HepG2 (cell line): ENCODE measurements around the gene MOGAT3. TPM values are rescaled to one million over a fixed set of nuclear protein-coding genes. Genes with fewer than 3 reads are reported as not detected.

ENCODE experiments used
- ARID5B ChIP-seq: IDR thresholded peaks from 2 replicates; pipeline ENCODE4 v1.4.0; 2020; ENCODE audit warnings: mild to moderate bottlenecking, missing genetic modification reagents
- CHD2 ChIP-seq: IDR thresholded peaks from 2 replicates; pipeline ENCODE4 v1.6.1; 2011; ENCODE audit warnings: low read depth, low read length, improper control_type of control experiment
- DMTF1 ChIP-seq: sonication (generic); formaldehyde crosslinking; IDR thresholded peaks from 2 replicates; pipeline ENCODE4 v1.4.0; 2020; ENCODE audit warnings: mild to moderate bottlenecking, missing genetic modification reagents
- DNMT1 ChIP-seq: sonication (generic); formaldehyde crosslinking; IDR thresholded peaks from 2 replicates; pipeline ENCODE4 v1.5.1; 2020; ENCODE audit warnings: mild to moderate bottlenecking, missing genetic modification reagents
- ETV5 ChIP-seq: IDR thresholded peaks from 2 replicates; pipeline ENCODE4 v1.6.1; 2018; ENCODE audit warnings: missing biosample characterization, missing genetic modification reagents, inconsistent platforms, borderline replicate concordance
- ETV6 ChIP-seq: sonication (generic); formaldehyde crosslinking; conservative IDR thresholded peaks from 2 replicates; pipeline ENCODE4 v1.4.0; 2020; ENCODE audit warnings: missing genetic modification reagents
- GZF1 ChIP-seq: sonication (generic); formaldehyde crosslinking; IDR thresholded peaks from 2 replicates; pipeline ENCODE4 v1.5.1; 2020; ENCODE audit warnings: mild to moderate bottlenecking, missing genetic modification reagents
- IKZF4 ChIP-seq: sonication (generic); formaldehyde crosslinking; IDR thresholded peaks from 2 replicates; pipeline ENCODE4 v1.5.1; 2020; ENCODE audit warnings: borderline replicate concordance, mild to moderate bottlenecking, low read depth, missing genetic modification reagents; ENCODE audit errors: not compliant biosample characterization
- ISL2 ChIP-seq: sonication (generic); formaldehyde crosslinking; IDR thresholded peaks from 2 replicates; pipeline ENCODE4 v1.5.0; 2020; ENCODE audit warnings: missing genetic modification reagents
- JUNB ChIP-seq: sonication (generic); formaldehyde crosslinking; IDR thresholded peaks from 2 replicates; pipeline ENCODE4 v1.8.0; 2022; ENCODE audit warnings: missing genetic modification reagents, mild to moderate bottlenecking, borderline replicate concordance
- NRL ChIP-seq: sonication (generic); formaldehyde crosslinking; IDR thresholded peaks from 2 replicates; pipeline ENCODE4 v1.5.0; 2020; ENCODE audit warnings: missing genetic modification reagents, mild to moderate bottlenecking, moderate library complexity, borderline replicate concordance
- SMAD9 ChIP-seq: sonication (generic); formaldehyde crosslinking; IDR thresholded peaks from 2 replicates; pipeline ENCODE4 v1.5.1; 2020; ENCODE audit warnings: mild to moderate bottlenecking, missing genetic modification reagents
- SRF ChIP-seq: IDR thresholded peaks from 2 replicates; pipeline ENCODE4 v1.6.1; 2011; ENCODE audit warnings: mild to moderate bottlenecking, low read depth, low read length, moderate library complexity
- THAP8 ChIP-seq: sonication (generic); formaldehyde crosslinking; IDR thresholded peaks from 2 replicates; pipeline ENCODE4 v1.5.1; 2020; ENCODE audit warnings: missing genetic modification reagents, mild to moderate bottlenecking, borderline replicate concordance
- ZC3H13 ChIP-seq: sonication (generic); formaldehyde crosslinking; IDR thresholded peaks from 2 replicates; pipeline ENCODE4 v1.8.1; 2023; ENCODE audit warnings: mild to moderate bottlenecking, missing genetic modification reagents, moderate library complexity
- ZNF451 ChIP-seq: sonication (generic); formaldehyde crosslinking; IDR thresholded peaks from 2 replicates; pipeline ENCODE4 v1.5.0; 2020; ENCODE audit warnings: mild to moderate bottlenecking, missing genetic modification reagents
- ZNF646 ChIP-seq: sonication (generic); formaldehyde crosslinking; IDR thresholded peaks from 2 replicates; pipeline ENCODE4 v1.9.0; 2021; ENCODE audit warnings: mild to moderate bottlenecking, missing genetic modification reagents
- polyA plus RNA-seq, 8 experiments: library from polyadenylated mRNA; depleted of rRNA in 3 of 8; stranded (reverse) in 7 of 8; unstranded in 1 of 8; fragments of >200 nt; fragmentation: Illumina TruSeq in 4 of 8; extraction: Trizol in 4 of 8; gene quantifications; 2 replicates each; pipeline versions ENCODE4 v1.2.1 to v1.2.3, GENCODE V29; 2011 to 2016; ENCODE audit warnings: low read depth in 4 of 8, missing spikeins in 1 of 8, mixed read lengths in 1 of 8; ENCODE audit not compliant: insufficient read depth in 1 of 8
- total RNA-seq, 5 experiments: library from RNA; depleted of rRNA; stranded (reverse); fragments of >200 nt; fragmentation: Illumina TruSeq; extraction: Trizol; gene quantifications; 2 replicates each; pipeline ENCODE4 v1.2.3, GENCODE V29; 2016; ENCODE audit warnings: low read depth in 1 of 5

The MOGAT3 gene
- total and polyA plus RNA-seq, 2 of the 13 experiments (the other 11 are each of a cell fraction or from before 2014, with no cell fraction given): 22.5 to 30.5 TPM

GRCh38 chr7:101245147-101245668, 44.4 kb upstream of the MOGAT3 start (continued):
- TF ChIP-seq DMTF1 (CRISPR knock-in tag) (no peak), NRL (no peak), JUNB (no peak), SRF (no peak), SMAD9 (no peak), THAP8 (CRISPR knock-in tag) (no peak), DNMT1 (no peak), ZNF451 (CRISPR knock-in tag) (no peak), IKZF4 (CRISPR knock-in tag) (no peak), ETV6 (CRISPR knock-in tag) (0 out of 2 replicates have a peak, but pooled peaks have one; percentile 5), ARID5B (CRISPR knock-in tag) (no peak; the same call in 1 of the 2 replicates), GZF1 (no peak), ZNF646 (no peak), ZC3H13 (CRISPR knock-in tag) (no peak; the same call in 1 of the 2 replicates), ETV5 (CRISPR knock-in tag) (no peak), CHD2 (no peak), ISL2 (no peak)
